ENCODE data around the gene KATNB1. TPM values are rescaled to one million over a fixed set of nuclear protein-coding genes. Genes with fewer than 3 reads are reported as not detected.

Gene KATNB1
- total RNA-seq, 2 experiments from 2014 or later, result 37.4 to 43.5 TPM

GRCh38 chr16:57739756-57740422, 4.3 kb downstream of the KATNB1 start:
- no peak for DNase-seq (ENCODE audit: low spot score)

DNA sequence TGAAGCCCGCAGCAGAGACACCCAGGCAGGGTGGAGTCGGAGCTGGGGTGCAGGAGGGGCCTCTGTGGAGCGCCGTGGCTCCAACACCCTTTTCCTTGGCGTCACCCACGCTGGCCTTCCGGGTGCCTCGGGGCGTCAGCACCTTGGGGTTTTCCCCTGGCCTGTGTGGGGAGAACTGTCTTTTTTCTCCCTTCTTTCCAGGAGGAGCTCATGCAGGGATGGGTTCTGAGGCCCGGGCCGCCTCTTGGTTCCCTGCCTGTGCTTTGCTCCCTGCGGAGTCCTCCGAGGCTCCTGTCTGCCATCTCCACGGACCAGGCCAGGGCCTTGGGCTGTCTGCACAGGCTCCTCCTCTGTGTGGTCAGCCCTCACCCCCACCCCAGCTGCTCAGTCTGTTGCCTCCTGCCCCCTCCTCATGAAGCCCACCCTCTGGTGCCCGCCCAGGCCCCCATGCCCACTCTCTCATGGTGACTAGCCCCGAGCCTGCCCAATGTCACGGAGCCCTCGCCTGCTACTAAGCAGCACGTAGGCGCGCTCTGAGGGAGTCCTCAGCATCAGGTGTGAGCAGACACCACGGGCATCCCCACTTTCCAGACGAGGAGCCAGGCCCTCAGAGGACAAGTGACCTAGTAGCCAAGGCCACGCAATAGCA, 5.0 kb downstream of the KATNB1 start:
- H2AFZ ChIP-seq (ENCODE audit: low read length), result no peak overlapping the region
- H3K79me2 ChIP-seq (ENCODE audit: insufficient read depth, low read depth, low read length), result no peaks in the 10 kb centered on the region
- H3K9me2 ChIP-seq (ENCODE audit: insufficient read depth, low read length), result no peaks in the 10 kb centered on the region
- intact Hi-C loops (cut with micrococcal nuclease; ENCODE audit: unreplicated experiment), result no loop called here
- no peak overlapping the region for H3K27ac ChIP-seq (ENCODE audit: low read depth, low read length, poor library complexity, severe bottlenecking)
- ChIA-PET CTCF (ENCODE audit: unreplicated experiment) (no interaction called here), POLR2A (no interaction called here)
- DNase-seq (ENCODE audit: low spot score), result no peak
- H3K4me3 ChIP-seq (ENCODE audit: low read depth, low read length, poor library complexity, severe bottlenecking), result no peak overlapping the region
- no TSS peak for BruUV-seq (replicated peaks)
- no peaks in the 10 kb centered on the region for H4K20me1 ChIP-seq (ENCODE audit: insufficient read depth, low read length)
- TF ChIP-seq, protein P1, sequence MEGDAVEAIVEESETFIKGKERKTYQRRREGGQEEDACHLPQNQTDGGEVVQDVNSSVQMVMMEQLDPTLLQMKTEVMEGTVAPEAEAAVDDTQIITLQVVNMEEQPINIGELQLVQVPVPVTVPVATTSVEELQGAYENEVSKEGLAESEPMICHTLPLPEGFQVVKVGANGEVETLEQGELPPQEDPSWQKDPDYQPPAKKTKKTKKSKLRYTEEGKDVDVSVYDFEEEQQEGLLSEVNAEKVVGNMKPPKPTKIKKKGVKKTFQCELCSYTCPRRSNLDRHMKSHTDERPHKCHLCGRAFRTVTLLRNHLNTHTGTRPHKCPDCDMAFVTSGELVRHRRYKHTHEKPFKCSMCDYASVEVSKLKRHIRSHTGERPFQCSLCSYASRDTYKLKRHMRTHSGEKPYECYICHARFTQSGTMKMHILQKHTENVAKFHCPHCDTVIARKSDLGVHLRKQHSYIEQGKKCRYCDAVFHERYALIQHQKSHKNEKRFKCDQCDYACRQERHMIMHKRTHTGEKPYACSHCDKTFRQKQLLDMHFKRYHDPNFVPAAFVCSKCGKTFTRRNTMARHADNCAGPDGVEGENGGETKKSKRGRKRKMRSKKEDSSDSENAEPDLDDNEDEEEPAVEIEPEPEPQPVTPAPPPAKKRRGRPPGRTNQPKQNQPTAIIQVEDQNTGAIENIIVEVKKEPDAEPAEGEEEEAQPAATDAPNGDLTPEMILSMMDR (conservative IDR thresholded peaks at IDR 0.05; ENCODE audit: low read length), result no peak
- no peak for TF ChIP-seq EZH2phosphoT487 (IDR thresholded peaks at IDR 0.05; ENCODE audit: borderline replicate concordance, low read depth, low read length)
- H3K36me3 ChIP-seq (ENCODE audit: insufficient read depth, low read length), result peaks cover 9% of the 10 kb centered on the region; the same call in 1 of the 2 replicates
- H3K4me2 ChIP-seq (ENCODE audit: low read length), result no peak overlapping the region
- H3K9me3 ChIP-seq (ENCODE audit: low read length), result no peaks in the 10 kb centered on the region
- H3K4me1 ChIP-seq (ENCODE audit: insufficient read depth, low read length, poor library complexity, severe bottlenecking), result peaks cover 18% of the 10 kb centered on the region

More at GRCh38 chr16:57739756-57740422, 4.3 kb downstream of the KATNB1 start:
- no peak overlapping the region for H3K27ac ChIP-seq (ENCODE audit: low read depth, low read length, poor library complexity, severe bottlenecking)
- CTCF ChIA-PET (ENCODE audit: unreplicated experiment), result no interaction called here
- no peak overlapping the region for H3K4me3 ChIP-seq (ENCODE audit: low read depth, low read length, poor library complexity, severe bottlenecking)
- H3K4me1 ChIP-seq (ENCODE audit: insufficient read depth, low read length, poor library complexity, severe bottlenecking), result peaks cover 18% of the 10 kb centered on the region
- POLR2A ChIA-PET, result no interaction called here
- no TSS peak for BruUV-seq (replicated peaks)
- H3K36me3 ChIP-seq (ENCODE audit: insufficient read depth, low read length), result peaks cover 9% of the 10 kb centered on the region; the same call in 1 of the 2 replicates
- no peaks in the 10 kb centered on the region for H3K9me2 ChIP-seq (ENCODE audit: insufficient read depth, low read length)
- no peak for TF ChIP-seq EZH2phosphoT487 (IDR thresholded peaks at IDR 0.05; ENCODE audit: borderline replicate concordance, low read depth, low read length)
- TF ChIP-seq, protein P1 (conservative IDR thresholded peaks at IDR 0.05; ENCODE audit: low read length), result no peak
- no peaks in the 10 kb centered on the region for H3K79me2 ChIP-seq (ENCODE audit: insufficient read depth, low read depth, low read length)
- H2AFZ ChIP-seq (ENCODE audit: low read length), result no peak overlapping the region
- no peaks in the 10 kb centered on the region for H3K9me3 ChIP-seq (ENCODE audit: low read length)
- H4K20me1 ChIP-seq (ENCODE audit: insufficient read depth, low read length), result no peaks in the 10 kb centered on the region
- intact Hi-C loops (cut with micrococcal nuclease; ENCODE audit: unreplicated experiment), result no loop called here
- no peak overlapping the region for H3K4me2 ChIP-seq (ENCODE audit: low read length)

DNA sequence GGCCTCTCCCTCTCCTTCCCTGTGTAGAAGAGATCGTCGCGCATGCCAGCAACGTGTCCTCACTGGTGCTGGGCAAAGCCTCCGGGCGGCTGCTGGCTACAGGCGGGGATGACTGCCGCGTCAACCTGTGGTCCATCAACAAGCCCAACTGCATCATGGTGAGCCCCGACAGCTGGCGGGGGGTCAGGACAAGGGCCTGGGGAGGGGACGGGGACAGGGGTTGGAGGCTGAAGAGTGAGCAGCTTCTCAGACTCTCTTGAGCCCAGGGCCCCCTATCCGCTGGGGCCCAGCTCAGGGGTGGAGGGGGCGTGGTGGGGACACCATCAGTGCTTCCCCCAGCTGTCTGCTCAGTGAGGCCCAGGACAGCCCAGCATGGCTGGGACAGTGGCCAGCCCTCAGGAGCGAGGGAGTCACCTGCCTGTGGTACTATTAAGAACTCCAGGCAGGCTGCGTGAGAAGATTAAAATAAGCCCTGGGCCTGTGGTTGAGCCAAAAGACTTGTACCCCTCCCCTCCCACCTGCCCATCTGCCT, 6.2 kb downstream of the KATNB1 start:
- H3K79me2 ChIP-seq (ENCODE audit: insufficient read depth, low read depth, low read length), result no peaks in the 10 kb centered on the region
- H3K36me3 ChIP-seq (ENCODE audit: insufficient read depth, low read length), result peaks cover 9% of the 10 kb centered on the region; the same call in 1 of the 2 replicates
- TF ChIP-seq EZH2phosphoT487 (IDR thresholded peaks at IDR 0.05; ENCODE audit: borderline replicate concordance, low read depth, low read length), result no peak
- TF ChIP-seq, protein P1 (conservative IDR thresholded peaks at IDR 0.05; ENCODE audit: low read length), result no peak
- intact Hi-C loops (cut with micrococcal nuclease; ENCODE audit: unreplicated experiment), result no loop called here
- no peak overlapping the region for H3K27ac ChIP-seq (ENCODE audit: low read depth, low read length, poor library complexity, severe bottlenecking)
- H2AFZ ChIP-seq (ENCODE audit: low read length), result no peak overlapping the region
- no peak overlapping the region for H3K4me3 ChIP-seq (ENCODE audit: low read depth, low read length, poor library complexity, severe bottlenecking)
- no peak overlapping the region for H3K4me2 ChIP-seq (ENCODE audit: low read length)
- ChIA-PET POLR2A (no interaction called here), CTCF (ENCODE audit: unreplicated experiment) (no interaction called here)
- BruUV-seq (replicated peaks), result no TSS peak
- DNase-seq (ENCODE audit: low spot score), result no peak
- H3K9me3 ChIP-seq (ENCODE audit: low read length), result no peaks in the 10 kb centered on the region
- peaks cover 12% of the 10 kb centered on the region for H3K4me1 ChIP-seq (ENCODE audit: insufficient read depth, low read length, poor library complexity, severe bottlenecking)
- H4K20me1 ChIP-seq (ENCODE audit: insufficient read depth, low read length), result no peaks in the 10 kb centered on the region
- no peaks in the 10 kb centered on the region for H3K9me2 ChIP-seq (ENCODE audit: insufficient read depth, low read length)

Data from OCI-LY7 (cell line).